ENCODE results near the gene CACFD1. TPM values are rescaled to one million over a fixed set of nuclear protein-coding genes. Genes with fewer than 3 reads are reported as not detected.

Gene CACFD1
- total and polyA plus RNA-seq, 2 donors (not counting 1 experiment from before 2014, with no cell fraction given) = 27.4 to 31.1 TPM

GRCh38 chr9:133490201-133490681, 30.5 kb downstream of the CACFD1 start:
- Histone ChIP-seq H3K27me3 (replicated peaks in 1 of 4; ENCODE audit: control extremely low read depth in 1 of 4, control insufficient read depth in 3 of 4, insufficient read depth in 4 of 4, low read length in 3 of 4) (peaks cover 0 to 10% (median 0%) of the 10 kb centered on the region in 4 experiments), H3K79me2 (ENCODE audit: control insufficient read depth, insufficient read depth, low read length) (no peaks in the 10 kb centered on the region), H3K4me3 (ENCODE audit: control extremely low read depth in 1 of 5, extremely low read depth in 1 of 5, insufficient read depth in 1 of 5, low read depth in 2 of 5, low read length in 4 of 5) (no peak overlapping the region), H2AFZ (ENCODE audit: insufficient read depth, low read depth, low read length, poor library complexity, severe bottlenecking) (no peak overlapping the region), H3K4me1 (ENCODE audit: control insufficient read depth in 2 of 2, insufficient read depth in 2 of 2, low read length in 2 of 2) (peaks cover 5 to 10% of the 10 kb centered on the region in 2 donors), H4K20me1 (ENCODE audit: control insufficient read depth, insufficient read depth, low read length, poor library complexity, severe bottlenecking) (no peaks in the 10 kb centered on the region), H3K9me3 (ENCODE audit: control extremely low read depth in 1 of 3, control insufficient read depth in 2 of 3, insufficient read depth in 1 of 3, low read length in 2 of 3) (no peaks in the 10 kb centered on the region), H3K4me2 (replicated peaks; ENCODE audit: low read depth, low read length, poor library complexity, severe bottlenecking) (no peak overlapping the region), H3K9ac (ENCODE audit: low read length) (no peak overlapping the region), H3K27ac (ENCODE audit: low read length in 2 of 2) (no peak overlapping the region), H3K36me3 (replicated peaks in 1 of 2; ENCODE audit: control extremely low read depth in 1 of 2, control insufficient read depth in 1 of 2, extremely low read depth in 1 of 2, insufficient read depth in 2 of 2, low read length in 1 of 2) (no peaks in the 10 kb centered on the region)
- intact Hi-C loops (cut with micrococcal nuclease) = no loop called here
- peaks cover 4% of the 10 kb centered on the region for H3K4me1 Mint-ChIP-seq
- no peak for DNase-seq
- H3K27me3 Mint-ChIP-seq = peaks cover 15% of the 10 kb centered on the region
- ATAC-seq (ENCODE audit: low read depth) = no peak
- ChIA-PET POLR2A (no interaction called here), CTCF (interaction anchor here (1.0 to 11.0 kb wide), 2 partner anchors 86 to 306 kb away, joined by 4 to 144 read pairs; no protein-coding TSS in a partner anchor)
- TF ChIP-seq CTCF (IDR thresholded peaks at IDR 0.05) (no peak), EZH2 (IDR thresholded peaks at IDR 0.05; ENCODE audit: borderline replicate concordance, insufficient read depth, low read depth, low read length, poor library complexity, severe bottlenecking) (no peak)
- no peak overlapping the region for H3K4me3 Mint-ChIP-seq
- WGBS (ENCODE audit: insufficient coverage) = 68% methylated on average over 9 of the region's 13 CpGs
- no peaks in the 10 kb centered on the region for H3K9me3 Mint-ChIP-seq (ENCODE audit: insufficient read depth)
- no peak overlapping the region for H3K27ac Mint-ChIP-seq

- Histone ChIP-seq H3K79me2 (ENCODE audit: control insufficient read depth, insufficient read depth, low read length) (no peaks in the 10 kb centered on the region), H2AFZ (ENCODE audit: insufficient read depth, low read depth, low read length, poor library complexity, severe bottlenecking) (no peak overlapping the region), H3K36me3 (replicated peaks in 1 of 2; ENCODE audit: control extremely low read depth in 1 of 2, control insufficient read depth in 1 of 2, extremely low read depth in 1 of 2, insufficient read depth in 2 of 2, low read length in 1 of 2) (no peaks in the 10 kb centered on the region), H3K9me3 (ENCODE audit: control extremely low read depth in 1 of 3, control insufficient read depth in 2 of 3, insufficient read depth in 1 of 3, low read length in 2 of 3) (no peaks in the 10 kb centered on the region), H3K4me2 (replicated peaks; ENCODE audit: low read depth, low read length, poor library complexity, severe bottlenecking) (no peak overlapping the region), H3K4me3 (ENCODE audit: control extremely low read depth in 1 of 5, extremely low read depth in 1 of 5, insufficient read depth in 1 of 5, low read depth in 2 of 5, low read length in 4 of 5) (no peak overlapping the region), H3K27me3 (replicated peaks in 1 of 4; ENCODE audit: control extremely low read depth in 1 of 4, control insufficient read depth in 3 of 4, insufficient read depth in 4 of 4, low read length in 3 of 4) (peaks cover 0 to 6% (median 0%) of the 10 kb centered on the region in 4 experiments), H3K4me1 (ENCODE audit: control insufficient read depth in 2 of 2, insufficient read depth in 2 of 2, low read length in 2 of 2) (peaks cover 2 to 3% of the 10 kb centered on the region in 2 donors), H3K9ac (ENCODE audit: low read length) (no peak overlapping the region), H4K20me1 (ENCODE audit: control insufficient read depth, insufficient read depth, low read length, poor library complexity, severe bottlenecking) (no peaks in the 10 kb centered on the region), H3K27ac (ENCODE audit: low read length in 2 of 2) (no peak overlapping the region)
- no peak for ATAC-seq (ENCODE audit: low read depth)
- TF ChIP-seq EZH2 (IDR thresholded peaks at IDR 0.05; ENCODE audit: borderline replicate concordance, insufficient read depth, low read depth, low read length, poor library complexity, severe bottlenecking) (no peak), CTCF (IDR thresholded peaks at IDR 0.05) (no peak)
- no peak overlapping the region for H3K27ac Mint-ChIP-seq
- H3K9me3 Mint-ChIP-seq (ENCODE audit: insufficient read depth) = no peaks in the 10 kb centered on the region
- CTCF ChIA-PET = interaction anchor here (1.0 to 11.0 kb wide), 2 partner anchors 87 to 307 kb away, joined by 4 to 144 read pairs; no protein-coding TSS in a partner anchor
- no peak for DNase-seq
- WGBS (ENCODE audit: insufficient coverage) = 81% methylated on average over 6 of the region's 12 CpGs
- peaks cover 15% of the 10 kb centered on the region for H3K27me3 Mint-ChIP-seq
- intact Hi-C loops (cut with micrococcal nuclease) = no loop called here
- peaks cover 2% of the 10 kb centered on the region for H3K4me1 Mint-ChIP-seq
- POLR2A ChIA-PET = no interaction called here
- no peak overlapping the region for H3K4me3 Mint-ChIP-seq
Measured at GRCh38 chr9:133490865-133491655, 31.3 kb downstream of the CACFD1 start.
